Liver (tissue), 3 donors: Measurements from ENCODE around the gene FAM117A.

ENCODE experiments used
- GABPA ChIP-seq, 2 donors: IDR thresholded peaks in 1 of 2; conservative IDR thresholded peaks in 1 of 2; 2 replicates each; pipeline ENCODE4 v1.6.1; 2016; ENCODE audit warnings: antibody characterized with exemption in 2 of 2, mild to moderate bottlenecking in 1 of 2, moderate library complexity in 1 of 2
- RAD21 ChIP-seq, 2 donors: IDR thresholded peaks; 2 replicates each; pipeline ENCODE4 v1.6.1; 2016; ENCODE audit warnings: antibody characterized with exemption in 2 of 2, mild to moderate bottlenecking in 2 of 2
- TF ChIP-seq, protein P1 (sequence below): fragments of 150-350 bp; IDR thresholded peaks from 2 replicates; pipeline ENCODE4 v1.5.1; 2017; ENCODE audit warnings: improper control_type of control experiment, low read depth, low read length; ENCODE audit not compliant: missing input control
- donor health status: healthy.
- donor health status: healthy.

DNA sequence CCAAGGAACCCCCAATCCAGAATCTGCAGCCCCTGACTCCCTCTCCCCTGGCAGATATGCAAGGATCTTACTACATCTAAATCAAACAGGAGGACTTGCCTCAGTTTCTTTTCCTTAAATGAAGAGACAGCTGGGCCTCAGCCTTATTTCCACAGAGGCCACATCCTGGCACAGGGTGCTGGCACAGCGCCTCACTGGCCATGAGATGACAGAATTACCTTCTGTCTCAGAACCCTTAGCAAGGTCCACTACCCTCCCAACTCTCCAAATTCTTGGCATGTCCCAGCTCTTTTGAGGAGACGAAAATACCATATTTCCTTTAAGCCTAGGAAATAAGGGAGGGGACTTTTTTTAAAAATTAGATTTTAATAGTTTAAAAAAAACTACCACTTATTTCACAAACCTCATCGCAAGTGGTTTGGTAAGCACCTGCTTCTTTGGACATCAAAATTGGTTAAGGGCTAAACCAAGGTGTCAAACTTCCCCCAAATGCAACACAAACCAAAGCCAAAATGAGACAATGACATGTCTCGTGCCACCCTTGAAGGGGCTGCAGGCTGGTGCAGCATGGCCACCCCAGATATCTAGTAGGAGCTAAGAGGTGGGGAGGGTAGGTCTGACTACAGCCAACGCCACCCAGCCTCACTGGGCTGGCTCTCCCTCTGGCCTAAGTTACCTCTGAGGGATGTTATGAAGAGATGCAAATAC, 25.3 kb downstream of the FAM117A start:
- TF ChIP-seq, protein P1, sequence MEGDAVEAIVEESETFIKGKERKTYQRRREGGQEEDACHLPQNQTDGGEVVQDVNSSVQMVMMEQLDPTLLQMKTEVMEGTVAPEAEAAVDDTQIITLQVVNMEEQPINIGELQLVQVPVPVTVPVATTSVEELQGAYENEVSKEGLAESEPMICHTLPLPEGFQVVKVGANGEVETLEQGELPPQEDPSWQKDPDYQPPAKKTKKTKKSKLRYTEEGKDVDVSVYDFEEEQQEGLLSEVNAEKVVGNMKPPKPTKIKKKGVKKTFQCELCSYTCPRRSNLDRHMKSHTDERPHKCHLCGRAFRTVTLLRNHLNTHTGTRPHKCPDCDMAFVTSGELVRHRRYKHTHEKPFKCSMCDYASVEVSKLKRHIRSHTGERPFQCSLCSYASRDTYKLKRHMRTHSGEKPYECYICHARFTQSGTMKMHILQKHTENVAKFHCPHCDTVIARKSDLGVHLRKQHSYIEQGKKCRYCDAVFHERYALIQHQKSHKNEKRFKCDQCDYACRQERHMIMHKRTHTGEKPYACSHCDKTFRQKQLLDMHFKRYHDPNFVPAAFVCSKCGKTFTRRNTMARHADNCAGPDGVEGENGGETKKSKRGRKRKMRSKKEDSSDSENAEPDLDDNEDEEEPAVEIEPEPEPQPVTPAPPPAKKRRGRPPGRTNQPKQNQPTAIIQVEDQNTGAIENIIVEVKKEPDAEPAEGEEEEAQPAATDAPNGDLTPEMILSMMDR: no peak
- TF ChIP-seq RAD21 (IDR thresholded peaks at IDR 0.05): no peak
- no peak for TF ChIP-seq GABPA (IDR thresholded peaks at IDR 0.05 in 1 of 2, conservative IDR thresholded peaks at IDR 0.05 in 1 of 2)
